Epithelial cell of prostate (primary cell): ENCODE data around the gene GRN.

Experiments used
- DNase-seq: peaks from one replicate; pipeline ENCODE4 v3.0.0-alpha.2; 2011; ENCODE audit warnings: low read depth, low spot score
- H3K27ac ChIP-seq: fragments of 450-650 bp; 2 replicates; pipeline ENCODE4 v1.5.1; 2017; ENCODE audit warnings: mild to moderate bottlenecking

The GRN gene

DNA sequence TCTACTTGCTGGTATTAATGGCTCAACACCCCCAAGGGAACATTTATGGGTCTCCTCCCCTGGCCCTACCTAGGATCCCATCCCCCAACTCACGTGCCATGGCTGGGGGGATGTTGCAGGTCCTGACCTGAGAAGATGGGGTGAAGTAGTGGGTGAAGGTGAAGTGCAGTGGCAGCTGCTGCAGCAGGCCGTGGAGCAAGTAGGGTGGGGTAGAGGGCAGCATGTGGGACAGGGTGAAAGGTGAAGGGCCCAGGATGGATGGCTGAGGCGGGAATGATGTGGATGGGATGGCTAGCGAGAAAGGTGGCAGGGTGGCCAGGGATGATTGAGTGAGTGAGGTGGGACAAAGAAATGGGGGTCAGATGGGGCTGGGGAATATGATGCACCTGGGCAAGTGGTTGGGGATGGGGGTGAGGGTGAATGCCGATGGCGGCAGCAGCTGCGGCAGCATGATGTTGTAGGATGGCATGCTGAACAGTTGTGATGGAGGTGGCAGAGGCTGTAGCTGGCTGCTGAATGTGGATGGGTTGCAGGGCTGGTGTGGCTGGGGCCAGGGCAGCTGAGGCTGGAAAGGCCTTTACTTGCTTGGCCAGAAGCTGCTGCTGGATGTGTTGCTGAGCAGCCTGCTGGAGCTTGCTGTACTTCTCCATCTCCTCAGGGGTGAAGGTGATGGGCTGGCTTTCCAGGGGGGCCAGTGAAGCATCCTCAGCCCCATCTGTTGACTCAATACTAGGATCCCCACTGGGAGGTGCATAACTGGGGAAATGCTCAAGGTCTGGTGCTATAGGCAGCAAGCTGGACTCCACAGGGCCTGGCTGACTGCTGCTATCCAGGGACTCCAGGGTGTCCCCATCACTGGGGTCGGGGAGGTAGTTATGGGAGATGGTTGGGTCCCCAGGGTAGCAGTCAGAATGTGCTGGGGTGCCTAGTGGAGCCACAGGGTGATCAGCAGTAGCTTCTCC is 52.7 kb downstream of the GRN start:
- no peak overlapping the region for H3K27ac ChIP-seq
- no peak for DNase-seq

DNA sequence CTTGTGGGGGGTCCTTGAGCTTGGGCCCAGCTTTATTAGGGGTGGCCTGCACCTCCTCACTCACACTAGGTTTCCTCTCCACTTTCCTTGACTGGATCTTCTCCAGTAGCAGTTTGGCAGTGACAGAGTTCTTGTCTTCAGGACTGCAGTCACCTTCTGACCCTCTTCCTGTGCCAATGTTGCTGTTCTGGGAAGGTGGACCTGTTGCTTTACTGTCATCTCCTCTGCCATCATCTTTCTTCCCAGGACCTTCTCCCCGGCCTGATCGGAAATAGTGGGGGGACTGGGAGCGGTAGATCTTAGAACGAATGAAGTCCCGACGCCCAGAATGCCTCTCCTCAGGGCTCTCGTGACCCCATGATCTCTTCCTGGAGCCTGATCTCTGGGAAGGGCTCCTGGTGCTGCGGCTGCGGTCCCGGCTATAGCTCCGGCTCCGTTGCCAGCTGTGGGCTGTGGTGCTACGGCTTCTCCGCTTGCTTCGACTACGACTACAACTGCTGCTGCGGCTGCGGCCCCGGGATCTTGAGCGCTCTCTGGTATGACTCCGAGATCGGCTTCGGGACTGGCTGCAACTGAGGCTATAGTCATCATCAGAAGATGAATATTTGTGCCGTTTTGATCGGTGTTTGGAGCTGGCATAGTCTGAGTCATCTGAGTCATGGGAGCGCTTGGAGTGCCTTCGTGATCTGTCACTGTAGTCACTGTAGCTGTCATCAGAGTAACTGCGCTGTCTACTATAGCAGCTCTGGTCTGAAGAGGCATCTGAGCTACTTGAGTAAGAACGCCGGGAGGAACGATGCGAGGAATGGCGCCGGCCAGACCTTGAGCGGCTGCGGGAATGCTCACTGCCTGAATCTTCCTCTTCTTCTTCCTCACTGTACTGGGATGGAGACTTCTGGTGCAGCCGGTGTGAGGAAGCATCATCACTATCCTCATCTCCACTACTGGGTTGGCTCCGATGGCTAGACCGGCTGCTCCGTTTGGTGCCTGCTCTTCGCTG is 53.9 kb downstream of the GRN start:
- H3K27ac ChIP-seq = no peak overlapping the region
- DNase-seq = no peak

DNA sequence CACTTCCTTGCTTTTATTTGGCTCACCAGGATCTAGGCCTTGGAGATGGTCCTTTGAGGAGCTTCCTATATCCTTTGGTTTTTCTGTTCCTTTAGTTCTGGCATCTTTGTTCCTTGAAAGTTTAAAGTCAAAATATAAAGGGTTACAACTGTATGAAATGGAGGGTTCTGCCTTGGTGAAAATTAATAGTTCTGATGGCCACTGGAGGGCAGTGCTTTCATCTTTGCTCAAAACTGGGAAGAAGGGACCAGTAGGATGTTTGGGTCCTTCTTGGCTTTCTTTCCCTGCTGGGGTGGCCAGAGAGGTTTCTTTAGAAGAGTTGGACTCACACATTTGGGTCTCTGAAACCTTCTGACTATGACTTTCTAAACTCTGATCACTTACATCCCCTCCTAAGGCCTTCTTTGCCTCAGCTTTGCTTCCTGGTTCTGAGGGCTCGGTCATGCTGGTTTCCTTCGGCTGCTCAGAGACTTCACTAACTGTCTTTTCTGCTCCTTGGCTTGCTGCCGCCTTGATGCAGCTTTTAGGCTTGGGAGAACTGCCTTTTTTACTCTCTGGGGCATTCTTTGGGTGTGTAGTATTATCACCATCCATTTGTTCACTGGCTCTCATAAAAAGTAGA is 55.2 kb downstream of the GRN start:
- H3K27ac ChIP-seq = no peak overlapping the region
- DNase-seq = no peak
